Activated CD4-positive, alpha-beta T cell treated with anti-CD3 and anti-CD28 coated beads, Interleukin-2, Interleukin-4, amounts not matched to agents 100 ng/mL and 50 ng/mL, durations not matched to agents 16 hours and 8 hours (primary cell): Measurements from ENCODE around the gene SELL.
"Not testable (repeated sequence)": the region's sequence is repeated elsewhere in the genome, so short reads cannot be mapped to it uniquely, and the experiment has no call there.

Source experiments
- DNase-seq: peaks from one replicate; pipeline ENCODE4 v3.0.0-alpha.2; 2020; ENCODE audit warnings: low spot score

SELL gene

DNA sequence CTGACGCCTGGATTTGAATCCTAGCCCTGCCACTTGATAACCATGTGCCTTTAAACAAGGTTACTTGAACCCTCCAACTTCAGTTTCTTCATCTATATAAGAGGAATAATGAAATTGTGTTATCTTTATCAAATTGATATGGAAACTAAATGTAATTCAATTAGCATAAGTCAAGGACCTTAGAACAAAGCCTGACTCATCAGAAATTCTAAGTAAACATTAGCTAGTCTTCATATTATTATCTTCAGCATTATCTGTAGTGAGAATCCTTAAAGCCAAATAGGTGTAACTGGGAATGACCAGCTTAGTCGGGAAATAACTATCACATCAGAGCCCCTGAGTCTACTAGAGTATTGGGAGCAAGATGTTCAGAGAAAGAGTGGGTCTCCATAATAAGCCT, 6.6 kb downstream of the SELL start:
- no peak for DNase-seq

DNA sequence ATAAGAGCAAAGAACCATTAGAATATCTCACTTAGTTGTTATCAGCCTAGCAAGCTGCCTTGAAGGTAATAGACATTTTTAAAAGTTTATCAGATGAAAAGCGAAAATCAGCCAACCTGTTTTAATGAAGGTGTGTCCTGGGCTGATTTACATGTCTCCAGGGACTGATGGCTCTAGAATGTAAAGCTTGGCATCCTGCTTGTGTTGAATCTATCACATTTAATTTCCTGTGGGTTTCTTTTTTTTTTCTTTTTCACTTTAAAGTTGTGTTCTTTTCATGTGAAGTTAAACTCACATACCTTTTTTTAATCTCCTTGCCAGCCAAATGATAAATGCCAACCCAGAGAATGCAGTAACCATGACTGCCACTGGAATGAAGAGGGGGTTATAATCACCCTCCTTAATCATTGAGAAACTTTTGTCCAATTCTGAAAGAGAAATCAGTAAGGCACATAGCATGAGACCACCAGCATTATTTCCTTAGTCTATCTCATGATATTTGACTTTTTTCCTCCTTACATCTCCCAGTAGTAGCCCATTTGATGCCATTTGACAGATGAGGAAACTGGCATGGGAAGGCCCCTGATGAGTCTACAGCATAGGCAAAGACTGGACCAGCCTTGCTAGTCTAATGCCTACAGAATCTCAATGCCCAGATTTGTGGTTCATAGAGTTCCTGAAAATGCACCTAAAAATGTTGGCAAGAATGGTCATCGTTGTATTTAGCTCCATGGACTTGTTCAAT, 10.0 kb downstream of the SELL start:
- DNase-seq: no peak

DNA sequence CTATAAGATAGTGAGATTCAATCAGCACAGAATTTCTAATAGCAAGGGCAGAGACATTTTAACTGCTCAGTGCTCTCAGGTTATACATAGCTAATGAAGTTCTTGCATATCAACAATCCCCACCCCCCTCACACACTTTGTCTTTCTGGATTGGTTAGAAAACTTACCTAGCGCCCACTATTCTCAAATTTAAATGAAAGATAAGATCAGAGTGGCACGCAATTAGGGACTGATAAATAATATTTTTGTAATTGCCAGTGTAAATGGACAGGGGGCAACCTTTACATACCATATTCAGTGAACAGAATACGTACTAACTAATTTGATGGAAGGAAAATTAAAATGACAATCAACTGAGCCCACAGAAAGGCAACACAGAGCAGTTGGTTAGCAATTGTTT, 11.7 kb downstream of the SELL start:
- DNase-seq: no peak

DNA sequence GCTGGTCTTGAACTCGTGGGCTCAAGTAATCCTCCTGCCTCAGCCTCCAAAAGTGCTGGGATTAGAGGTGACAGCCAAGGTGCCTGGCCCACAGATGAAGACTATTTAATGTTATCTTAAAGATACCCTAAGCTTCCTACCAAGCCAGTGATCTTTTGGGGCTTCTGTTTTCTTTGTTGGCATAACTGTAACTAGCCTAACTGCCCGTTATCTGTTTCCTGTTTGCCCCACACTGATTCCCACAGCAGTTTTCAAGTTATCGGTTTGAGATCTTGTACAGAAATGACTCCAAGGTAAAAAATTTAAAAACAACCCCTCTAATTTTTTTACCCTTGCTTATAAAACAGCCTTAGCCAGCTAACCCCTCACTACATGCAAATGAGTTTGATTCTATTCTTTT, 12.4 kb downstream of the SELL start:
- peak; percentile 85 for DNase-seq

DNA sequence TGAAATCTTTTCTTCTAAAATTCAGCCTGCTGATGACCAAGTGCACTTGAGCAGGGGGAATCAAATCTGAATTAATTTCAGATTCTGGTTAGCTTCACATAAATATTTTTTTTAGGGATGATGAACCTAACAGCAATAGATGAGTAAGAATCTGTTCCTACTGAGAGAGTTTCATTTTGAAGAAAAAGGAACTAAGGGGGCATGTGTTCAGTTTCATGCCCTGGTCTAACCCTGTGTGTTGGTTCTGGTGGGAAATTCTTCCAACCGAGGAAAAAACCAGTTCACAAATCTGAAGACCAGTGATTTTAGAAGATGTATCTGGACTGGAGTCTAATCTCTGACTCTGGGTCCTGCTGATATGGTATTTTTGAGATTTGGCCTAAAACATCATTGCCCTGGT, 13.7 kb downstream of the SELL start:
- DNase-seq: peak; percentile 64

DNA sequence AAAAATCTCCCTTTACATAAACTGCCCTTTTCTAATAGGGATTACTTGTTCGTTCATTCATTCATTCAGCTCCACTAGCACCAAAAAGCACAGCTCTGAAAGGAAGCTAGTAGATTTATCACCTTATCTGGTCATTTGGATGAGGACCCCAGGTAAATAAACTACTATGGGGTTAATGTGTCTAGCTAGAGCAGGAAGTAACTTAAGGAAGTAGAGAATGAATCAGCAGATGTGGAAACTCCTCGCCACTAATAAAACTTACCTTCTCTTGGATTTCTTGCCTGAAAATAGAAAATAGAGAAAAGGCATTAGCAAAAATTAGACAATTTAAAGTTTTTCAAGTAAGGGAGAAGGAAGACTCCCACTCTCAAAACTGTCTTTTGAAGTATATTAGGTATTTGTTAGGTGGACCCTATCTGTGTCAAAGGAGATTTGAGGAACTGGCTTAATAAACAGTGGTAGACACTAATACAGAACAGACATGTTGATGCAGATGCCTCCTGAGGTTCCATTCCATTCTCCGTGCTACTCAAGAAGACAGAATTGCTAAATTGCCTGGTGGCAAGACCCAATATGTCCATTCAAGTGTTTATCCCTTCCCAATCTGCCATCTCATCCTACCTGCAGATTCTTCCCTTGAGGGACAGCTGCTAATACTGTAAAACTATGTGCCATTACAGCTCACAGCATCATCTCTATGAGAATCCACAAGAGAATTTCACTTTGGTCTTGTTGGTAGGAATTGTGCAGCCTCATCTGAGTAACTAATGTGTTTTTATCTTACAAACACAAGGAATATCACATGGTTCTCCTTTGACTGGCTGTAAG, 14.9 kb downstream of the SELL start:
- DNase-seq: peak; percentile 43

DNA sequence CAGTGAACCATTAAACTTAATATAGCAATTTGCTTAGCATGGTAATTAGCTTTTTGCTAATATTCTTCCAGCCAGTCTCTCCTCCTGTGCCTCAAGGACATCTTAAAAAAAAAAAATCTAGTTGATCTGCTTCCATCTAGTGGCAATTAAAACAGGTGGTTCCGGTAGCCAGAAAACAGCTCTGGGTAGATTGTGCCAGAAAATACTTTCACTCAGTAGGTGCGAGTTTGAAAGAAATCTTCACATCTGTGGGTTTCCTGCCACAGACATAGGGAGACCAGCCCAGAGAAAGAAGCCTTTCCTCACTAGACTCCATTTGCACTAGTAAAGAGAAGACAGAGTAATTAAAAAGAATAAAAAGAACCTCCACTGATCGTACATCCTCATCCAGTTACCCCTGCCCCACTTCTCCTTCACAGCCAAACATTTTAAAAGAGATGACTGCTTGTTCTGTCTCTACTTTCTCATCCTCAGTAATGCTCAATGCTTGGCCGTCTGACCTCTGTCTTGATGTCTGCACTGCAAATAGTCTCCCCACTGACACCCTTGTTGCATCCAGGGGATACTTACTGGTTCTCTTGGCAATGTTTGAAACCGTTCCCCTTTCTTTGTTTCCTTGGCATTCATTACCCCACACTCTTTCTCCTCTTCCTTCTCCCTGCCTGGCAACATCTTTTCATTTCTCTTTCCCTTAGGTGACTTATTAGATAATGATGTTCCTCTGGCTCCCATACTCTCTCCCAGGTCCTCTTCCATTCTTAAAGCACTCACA, 16.9 kb downstream of the SELL start:
- DNase-seq: peak; percentile 82

DNA sequence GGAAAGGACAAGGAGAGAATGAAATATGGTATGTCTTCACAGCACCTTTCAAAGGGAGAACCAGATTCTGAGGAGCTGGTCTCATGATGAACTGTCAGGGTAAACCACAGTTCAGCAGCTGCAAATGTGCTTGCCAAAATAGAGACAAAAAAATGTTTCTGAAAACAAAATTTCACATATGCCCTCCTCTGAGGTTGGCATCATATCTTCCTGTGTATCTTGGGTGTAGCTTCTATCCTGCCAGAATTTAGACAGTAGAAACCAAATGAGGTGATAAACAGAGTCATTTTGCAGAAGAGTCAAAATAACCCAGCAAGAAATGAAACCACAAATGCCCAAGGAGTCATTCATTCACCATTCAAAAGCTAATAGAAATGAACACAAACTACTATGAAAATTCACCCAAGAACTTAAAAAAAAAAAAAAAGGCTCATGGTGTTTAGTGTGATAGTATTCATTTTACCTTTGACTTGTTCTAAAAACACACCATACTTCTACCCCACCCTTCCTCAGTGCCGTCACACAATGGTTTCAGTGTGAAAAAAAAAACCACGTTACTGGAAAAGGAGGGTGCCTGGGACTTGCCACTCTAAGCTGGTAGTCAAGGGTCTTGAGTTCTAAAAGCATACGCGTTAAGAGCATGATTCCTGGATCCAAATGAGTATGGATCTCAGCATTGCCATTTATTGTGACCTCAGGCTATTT, 18.5 kb downstream of the SELL start:
- peak; percentile 92 for DNase-seq

DNA sequence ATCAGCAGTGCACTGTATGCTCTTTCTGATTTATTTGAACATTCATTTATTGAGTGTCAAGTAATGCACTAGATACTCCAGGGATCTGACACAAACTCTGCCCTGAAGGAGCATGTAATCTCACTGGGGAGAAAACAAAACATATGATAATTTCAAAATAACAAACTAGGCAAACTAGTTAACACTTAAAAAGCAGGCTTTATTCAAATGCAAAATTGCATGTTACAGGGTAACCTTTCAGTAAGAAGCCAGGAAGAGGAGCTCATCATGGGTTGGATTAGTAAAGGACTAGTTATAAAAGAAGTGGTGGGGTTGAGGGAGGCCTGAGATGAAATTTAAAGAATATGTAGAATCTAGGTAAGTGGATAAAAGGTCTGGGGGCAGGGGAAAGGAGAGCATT, 20.9 kb downstream of the SELL start:
- DNase-seq: no peak

DNA sequence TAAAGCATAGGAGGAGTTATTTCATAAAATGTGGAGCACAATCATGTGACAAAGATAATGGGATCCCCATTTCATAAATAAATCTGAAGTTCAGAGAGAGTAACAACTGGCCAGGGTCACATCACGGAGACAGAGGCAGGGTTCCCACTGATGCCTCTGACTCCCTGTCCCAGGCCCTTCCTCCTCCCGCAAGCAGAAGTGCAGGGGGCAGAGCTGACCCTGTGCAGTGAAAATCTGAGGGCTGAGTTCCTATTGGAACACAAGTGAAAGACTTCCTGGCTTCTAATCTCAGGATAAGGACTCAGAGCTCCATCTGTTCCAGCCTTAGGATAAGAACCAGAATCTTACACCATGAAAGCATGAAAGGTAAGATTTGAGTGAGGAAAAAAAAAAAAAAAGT, 22.0 kb downstream of the SELL start:
- no peak for DNase-seq

DNA sequence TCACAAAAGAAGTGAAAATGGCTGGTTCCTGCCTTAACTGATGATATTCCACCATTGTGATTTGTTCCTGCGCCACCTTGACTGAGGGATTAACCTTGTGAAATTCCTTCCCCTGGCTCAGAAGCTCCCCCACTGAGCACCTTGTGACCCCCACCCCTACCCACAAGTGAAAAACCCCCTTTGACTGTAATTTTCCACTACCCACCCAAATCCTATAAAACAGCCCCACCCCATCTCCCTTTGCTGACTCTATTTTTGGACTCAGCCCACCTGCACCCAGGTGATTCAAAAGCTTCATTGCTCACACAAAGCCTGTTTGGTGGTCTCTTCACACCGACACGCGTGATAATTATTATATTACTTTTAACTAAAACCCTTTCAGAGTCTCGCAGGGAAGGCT, 23.0 kb downstream of the SELL start:
- DNase-seq: not testable (repeated sequence)

DNA sequence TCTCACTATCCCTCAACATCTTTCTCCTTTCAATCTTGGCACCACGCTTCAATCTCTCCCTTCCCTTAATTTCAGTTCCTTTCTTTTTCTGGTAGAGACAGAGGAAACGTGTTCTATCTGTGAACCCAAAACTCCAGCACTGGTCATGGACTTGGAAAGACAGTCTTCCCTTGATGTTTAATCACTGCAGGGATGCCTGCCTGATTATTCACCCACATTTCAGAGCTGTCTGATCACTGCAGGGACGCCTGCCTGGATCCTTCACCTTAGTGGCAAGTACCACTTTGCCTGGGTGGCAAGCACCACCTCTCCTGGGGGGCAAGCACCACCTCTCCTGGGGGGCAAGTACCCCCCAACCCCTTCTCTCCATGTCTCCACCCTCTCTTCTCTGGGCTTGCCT, 27.8 kb downstream of the SELL start:
- DNase-seq: no peak

DNA sequence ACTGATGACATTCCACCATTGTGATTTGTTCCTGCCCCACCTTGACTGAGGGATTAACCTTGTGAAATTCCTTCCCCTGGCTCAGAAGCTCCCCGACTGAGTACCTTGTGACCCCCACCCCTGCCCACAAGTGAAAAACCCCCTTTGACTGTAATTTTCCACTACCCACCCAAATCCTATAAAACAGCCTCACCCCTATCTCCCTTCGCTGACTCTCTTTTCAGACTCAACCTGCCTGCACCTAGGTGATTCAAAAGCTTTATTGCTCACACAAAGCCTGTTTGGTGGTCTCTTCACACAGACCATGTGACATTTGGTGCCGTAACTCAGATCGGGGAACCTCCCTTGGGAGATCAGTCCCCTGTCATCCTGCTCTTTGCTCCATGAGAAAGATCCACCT, 28.3 kb downstream of the SELL start:
- not testable (repeated sequence) for DNase-seq

DNA sequence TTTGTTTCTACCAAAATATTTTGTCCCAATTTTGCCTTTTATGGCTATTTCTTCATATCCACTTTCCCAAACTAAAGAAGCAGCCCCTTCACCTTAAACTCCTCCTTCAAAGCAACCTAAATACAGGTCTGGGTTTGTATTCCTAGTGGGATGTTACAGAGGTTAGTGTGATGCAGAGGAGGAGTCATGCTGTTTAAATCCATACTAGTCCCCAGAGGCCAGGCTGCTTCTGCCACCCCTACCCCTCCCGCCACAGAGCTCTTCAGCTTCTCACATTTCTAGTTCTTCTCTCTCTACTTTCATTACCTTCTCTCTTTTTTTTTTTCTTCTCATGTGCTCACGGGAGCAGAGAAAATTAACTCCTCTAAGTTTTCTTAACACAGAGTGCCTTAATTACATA, 29.3 kb downstream of the SELL start:
- no peak for DNase-seq

DNA sequence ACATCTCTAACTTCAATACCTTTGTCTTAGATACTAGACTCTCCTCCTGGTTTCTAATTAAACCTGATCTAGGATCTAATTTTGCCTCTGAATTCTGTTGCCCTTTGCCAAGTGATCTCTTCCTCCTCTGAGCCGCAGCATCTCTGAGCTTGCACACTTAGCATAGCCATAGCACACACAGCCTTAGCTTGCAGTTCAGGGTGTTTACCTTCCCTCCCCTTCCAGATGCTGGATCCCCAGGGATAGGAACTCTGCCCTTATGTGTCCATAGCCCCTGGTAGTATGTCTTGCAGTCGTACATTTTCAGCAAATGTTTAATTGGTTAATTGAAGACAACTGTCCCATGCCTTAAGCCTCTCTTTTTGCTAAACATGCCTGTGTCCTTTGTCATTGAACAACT, 30.3 kb downstream of the SELL start:
- no peak for DNase-seq

DNA sequence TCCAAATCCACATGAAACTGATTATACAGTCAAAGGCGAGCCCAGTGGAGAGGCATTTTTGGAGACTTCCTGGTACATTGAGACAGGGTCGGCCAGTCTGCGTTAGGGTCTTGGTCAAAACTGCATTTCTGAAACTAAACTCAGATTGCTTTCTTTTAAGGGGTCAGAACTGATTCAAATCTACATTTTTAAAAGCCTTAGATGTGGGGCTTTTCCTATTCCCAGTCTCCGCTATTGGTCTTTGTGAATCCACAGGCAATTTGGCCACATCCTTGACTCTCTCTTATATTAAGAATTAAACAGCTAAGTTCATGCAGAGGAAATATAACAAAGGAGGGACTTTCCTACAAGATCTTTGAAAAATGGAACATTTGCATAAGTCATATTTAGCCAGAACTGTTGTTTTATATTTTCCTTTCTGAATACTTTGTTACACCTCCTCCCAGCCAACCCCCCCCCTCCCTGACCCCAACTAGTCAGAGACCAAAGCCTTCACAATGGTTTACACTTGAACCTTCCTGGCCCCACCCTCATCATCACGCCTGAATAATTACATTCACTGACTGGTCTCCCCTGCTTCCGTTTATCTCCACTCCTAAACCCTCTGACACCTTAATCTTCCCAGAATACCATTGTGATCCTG, 30.9 kb downstream of the SELL start:
- no peak for DNase-seq

DNA sequence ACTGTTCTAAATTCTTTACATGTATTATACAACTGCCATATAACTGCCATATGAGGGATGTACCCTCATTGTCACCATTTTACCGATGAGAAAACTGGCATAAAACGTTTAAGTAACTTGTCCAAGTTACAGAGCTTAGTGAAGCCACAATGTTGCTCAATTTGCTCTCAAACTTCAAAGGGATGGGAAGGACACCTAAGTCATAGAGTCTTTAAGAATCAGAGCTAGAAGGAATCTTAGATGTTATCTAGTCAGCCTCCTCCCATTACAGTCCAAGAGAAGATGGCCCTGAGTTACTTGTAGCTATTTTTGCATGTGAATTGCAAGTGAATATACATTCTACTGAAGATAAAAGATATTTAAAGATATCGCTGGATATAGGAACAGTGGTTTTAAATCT, 31.7 kb downstream of the SELL start:
- no peak for DNase-seq

DNA sequence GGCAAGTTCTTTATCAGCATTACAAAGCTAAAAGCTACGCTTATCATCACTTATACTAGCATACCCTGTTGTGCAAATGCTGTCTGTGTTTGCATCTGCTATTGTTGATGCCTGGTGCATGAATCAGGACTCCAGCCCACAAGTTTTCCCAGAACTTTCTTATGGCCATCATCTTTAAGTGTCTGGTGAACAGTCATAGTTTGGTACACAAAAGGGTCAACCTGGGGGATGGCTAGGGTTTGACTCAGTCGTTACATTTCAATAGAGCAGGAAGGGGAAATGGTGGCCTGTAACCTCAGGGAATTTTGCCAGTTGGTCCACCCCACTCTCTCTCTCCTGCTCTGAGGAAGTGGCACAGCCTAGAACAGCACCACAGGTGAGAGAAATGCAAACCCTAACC, 35.4 kb downstream of the SELL start:
- no peak for DNase-seq

DNA sequence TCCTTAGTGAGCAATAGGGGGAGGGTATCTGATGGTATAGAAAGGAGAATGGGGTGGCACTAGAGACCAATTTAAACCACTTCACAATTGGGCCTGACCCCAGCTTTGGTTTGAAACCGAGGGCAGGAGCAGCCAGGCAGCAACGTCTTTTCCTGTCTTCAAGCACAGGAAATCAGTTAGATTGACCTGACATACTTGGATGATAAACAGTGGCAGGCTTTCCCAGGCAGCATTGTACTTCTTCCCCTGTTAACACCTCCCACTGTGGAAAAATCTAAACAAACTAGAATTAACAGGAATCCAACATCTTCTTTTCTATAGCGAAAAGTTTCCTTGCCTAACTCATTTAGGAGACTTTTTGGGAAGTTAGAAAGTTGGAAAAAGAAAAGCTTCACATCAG, 40.6 kb downstream of the SELL start:
- DNase-seq: no peak

DNA sequence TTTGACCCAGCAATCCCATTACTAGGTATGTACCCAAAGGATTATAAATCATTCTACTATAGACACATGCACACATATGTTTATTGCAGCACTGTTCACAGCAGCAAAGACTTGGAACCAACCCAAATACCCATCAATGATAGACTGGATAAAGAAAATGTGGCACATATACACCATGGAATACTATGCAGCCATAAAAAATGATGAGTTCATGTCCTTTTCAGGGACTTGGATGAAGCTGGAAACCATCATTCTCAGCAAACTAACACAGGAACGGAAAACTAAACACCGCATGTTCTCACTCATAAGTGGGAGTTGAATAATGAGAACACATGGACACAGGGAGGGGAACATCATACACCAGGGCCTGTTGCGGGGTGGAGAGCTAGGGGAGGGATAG, 41.2 kb downstream of the SELL start:
- DNase-seq: not testable (repeated sequence)

DNA sequence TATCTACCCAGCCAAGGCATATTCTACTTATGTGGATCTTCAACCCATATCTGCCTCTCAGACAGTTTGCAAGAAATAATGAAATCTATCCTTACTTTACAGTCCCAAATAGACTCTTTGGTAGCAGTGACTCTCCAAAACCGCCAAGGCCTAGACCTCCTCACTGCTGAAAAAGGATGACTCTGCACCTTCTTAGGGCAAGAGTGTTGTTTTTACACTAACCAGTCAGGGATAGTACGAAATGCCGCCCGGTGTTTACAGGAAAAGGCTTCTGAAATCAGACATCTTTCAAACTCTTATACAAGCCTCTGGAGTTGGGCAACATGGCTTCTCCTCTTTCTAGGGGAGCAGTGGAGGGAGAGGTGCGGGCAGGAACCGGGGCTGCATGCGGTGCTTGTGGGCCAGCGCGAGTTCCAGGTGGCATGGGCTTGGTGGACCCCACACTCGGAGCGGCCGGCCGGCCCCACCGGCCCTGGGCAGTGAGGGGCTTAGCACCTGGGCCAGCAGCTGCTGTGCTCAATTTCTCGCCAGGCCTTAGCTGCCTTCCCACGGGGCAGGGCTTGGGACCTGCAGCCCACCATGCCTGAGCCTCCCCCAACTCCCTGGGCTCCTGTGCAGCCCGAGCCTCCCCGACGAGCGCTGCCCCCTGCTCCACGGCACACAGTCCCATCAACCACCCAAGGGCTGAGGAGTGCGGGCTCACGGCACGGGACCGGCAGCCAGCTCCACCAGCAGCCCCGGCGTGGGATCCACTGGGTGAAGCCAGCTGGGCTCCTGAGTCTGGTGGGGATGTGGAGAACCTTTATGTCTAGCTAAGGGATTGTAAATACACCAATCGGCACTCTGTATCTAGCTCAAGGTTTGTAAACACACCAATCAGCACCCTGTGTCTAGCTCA, 43.5 kb downstream of the SELL start:
- not testable (repeated sequence) for DNase-seq
